Measurements from ENCODE around the gene ARID1A.
A peak's percentile ranks its signal among the peaks of the same experiment; 100 is the strongest.
"Not testable (repeated sequence)": the region's sequence is repeated elsewhere in the genome, so short reads cannot be mapped to it uniquely, and the experiment has no call there.

Gene ARID1A

DNA sequence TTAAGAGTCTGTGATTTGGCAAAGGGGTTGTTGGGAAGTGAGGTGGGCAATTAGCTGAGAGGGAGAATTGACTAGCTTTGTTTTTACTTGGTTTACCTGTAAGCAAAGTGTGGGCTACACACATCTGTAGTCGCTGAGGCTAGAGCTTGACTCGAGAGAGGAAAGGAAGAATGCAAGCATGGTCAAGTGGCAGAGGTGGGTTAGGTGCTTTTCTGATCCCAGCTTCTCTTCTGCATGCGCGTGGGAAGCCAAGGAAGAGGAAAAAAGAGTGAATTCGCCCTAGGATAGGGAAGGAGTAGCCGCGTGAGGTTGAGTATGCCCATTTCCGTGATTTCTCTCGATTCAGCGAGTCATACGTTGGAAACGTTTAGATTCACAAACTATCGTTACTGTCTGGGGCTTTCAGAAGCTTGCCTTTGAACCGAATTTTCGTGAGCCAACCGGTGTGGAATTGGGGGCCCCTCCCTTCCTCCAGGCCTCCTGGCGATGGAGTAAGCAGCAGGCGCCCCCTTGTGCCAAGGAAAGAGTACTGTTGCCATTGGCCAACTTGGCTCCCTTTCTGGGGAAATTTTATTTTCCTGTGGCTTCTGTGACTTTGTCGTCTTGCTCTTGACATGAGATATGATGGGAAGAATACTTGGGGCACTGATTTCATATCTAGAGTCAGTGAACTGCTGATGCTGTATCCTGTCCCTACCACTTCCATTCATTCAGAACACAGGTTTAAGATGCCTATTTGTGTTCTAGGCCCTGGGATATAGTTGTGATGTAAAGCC, 93.2 kb downstream of the ARID1A start:
- peak; percentile 89 to 91 for DNase-seq

DNA sequence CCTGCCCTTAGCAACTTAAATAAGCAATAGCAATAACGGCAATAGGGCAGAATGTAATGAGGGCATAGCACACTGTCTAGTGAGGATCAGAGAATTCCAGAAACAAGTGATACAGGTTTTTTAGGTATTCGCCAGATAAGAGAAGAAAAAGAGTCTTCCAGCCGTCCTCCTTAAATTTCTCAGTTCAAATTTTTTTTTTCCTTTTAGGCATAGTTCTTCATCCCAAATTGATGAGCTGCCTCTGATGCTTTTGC, 93.7 kb downstream of the ARID1A start:
- DNase-seq = no peak

DNA sequence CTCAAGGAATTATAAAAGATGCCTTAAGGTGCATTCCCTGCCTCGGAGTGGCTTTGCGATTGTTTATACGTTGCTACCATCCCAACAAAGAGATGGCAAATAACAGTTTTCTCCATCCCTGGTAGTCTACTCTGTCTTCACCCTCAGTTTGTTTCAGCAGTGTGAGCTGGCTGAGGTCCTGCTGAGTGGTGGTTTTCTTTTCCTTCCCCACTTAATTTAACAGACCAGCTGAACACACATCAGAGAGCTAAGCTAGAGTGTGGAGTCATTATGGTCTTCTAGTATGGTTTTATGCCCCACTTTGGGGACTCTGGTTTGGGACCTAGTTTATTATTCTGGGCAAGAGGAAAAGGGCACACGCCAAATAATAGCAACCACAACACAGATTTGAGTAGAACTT, 94.1 kb downstream of the ARID1A start:
- DNase-seq = no peak

DNA sequence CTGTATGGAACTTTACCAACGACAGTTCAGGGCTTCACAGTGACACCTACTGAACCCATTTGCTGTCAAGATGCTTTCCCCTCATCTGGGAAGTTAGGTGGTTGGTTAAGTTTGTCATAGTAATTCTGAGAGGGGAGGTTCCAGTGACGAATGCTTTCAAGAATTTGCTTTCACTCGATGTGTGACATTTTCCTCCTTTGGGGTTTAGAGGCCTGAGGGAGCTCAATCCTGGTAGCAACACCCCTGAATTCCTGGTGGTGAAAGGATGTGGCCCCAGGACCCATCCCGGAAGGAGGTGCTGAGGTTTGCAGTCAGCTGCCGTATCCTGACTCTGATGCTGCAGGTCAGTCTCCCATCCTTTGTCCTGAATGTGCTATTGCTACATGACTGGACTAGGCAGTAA, 94.7 kb downstream of the ARID1A start:
- peak in 1 of 2 donors; percentile 13 for DNase-seq

DNA sequence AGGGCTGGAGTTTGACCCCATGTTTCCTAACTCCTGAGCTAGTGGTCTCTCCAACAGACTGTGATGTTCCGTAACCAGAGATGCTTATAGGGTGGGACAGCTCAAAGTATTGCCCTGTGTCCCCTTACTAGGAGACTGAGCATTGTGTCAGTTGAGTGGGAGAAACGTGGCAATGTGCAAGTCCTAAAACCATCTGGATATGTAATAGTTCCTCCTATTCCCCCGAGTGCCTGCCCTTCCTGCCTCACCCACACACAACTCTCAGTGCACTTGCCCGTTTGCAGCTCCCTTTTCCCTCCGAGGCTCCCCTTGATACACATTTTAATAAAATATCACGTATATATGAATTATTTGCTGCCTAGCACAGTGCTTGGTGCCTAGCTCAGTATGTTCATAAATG, 95.3 kb downstream of the ARID1A start:
- DNase-seq = no peak

GRCh38 chr1:26791626-26792025, 95.8 kb downstream of the ARID1A start:
- DNase-seq = no peak

DNA sequence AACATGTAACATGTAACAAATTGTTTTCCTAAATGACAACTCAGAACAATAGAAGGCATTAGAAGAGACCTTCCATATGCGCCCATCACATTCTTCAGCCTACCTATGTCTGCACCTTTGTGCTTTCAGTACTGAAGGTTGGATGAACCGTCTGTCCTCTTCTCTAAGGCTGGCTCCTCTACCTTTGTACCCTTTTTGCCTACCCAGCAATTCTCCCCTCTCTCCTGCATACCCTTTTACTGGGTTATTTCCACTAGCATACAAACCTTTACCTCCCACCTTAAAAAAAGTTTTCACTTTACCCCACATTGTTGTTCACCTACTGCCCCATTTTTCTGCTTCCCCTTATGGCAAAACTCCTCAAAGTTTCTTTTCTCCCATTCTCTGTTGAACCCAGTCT, 97.1 kb downstream of the ARID1A start:
- no peak for DNase-seq

- DNase-seq = no peak
Observed at GRCh38 chr1:26794391-26794790, 98.6 kb downstream of the ARID1A start.

- DNase-seq = no peak
Observed at GRCh38 chr1:26797627-26798026, 101.8 kb downstream of the ARID1A start.

DNA sequence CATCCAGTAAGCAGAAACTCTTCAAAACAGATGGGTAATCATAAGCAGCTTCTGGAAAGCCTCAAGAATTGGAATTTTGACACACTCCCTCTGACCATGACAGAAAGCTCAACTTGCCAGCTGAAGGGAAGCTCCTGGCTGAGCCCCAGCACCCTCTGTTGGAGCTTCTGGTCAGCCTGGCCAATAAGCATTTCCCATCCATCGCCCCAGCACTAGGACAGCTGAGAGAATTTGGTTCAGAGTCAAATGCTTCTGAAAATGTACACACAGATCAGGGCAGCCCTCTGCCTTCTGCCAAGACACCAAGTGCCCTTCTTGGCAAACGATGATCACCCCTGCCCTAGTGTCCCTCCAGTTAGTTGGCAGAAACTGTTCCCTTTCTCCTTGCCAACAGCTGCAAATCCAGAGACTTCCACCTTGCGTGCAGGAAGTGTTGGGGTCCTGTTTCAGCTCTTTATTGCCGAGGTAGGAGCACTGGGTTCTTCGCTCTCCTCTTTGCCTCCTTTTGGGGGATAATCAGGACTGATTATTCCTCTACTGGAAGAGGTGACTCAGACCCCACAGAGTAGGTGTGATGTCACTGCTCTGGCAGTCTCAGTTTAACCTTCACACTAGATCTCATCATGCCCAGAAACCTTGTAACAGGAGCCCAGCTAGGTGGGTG, 103.8 kb downstream of the ARID1A start:
- peak; percentile 38 to 45 for DNase-seq

DNA sequence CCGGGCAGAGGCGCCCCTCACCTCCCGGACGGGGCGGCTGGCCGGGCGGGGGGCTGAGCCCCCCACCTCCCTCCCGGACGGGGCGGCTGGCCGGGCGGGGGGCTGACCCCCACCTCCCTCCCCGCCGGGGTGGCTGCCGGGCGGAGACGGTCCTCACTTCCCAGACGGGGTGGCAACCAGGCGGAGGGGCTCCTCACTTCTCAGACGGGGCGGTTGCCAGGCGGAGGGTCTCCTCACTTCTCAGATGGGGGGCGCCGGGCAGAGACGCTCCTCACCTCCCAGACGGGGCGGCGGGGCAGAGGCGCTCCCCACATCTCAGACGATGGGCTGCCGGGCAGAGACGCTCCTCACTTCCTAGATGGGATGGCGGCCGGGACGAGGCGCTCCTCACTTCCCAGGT, 108.1 kb downstream of the ARID1A start:
- DNase-seq = not testable (repeated sequence)

DNA sequence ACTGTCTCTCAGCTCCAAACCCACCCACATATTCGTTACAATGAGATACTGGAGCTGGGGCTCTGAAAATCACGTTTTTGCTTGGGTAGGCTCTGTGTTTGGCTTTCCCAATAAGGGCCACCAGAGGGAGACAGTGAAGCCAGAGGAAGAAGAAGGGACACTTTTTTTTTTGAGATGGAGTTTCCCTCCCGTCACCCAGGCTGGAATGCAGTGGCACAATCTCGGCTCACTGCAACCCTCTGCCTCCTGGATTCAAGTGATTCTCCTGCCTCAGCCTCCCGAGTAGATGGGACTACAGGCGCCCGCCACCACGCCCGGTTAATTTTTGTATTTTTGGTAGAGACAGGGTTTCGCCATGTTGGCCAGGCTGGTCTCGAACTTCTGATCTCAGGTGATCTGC, 114.3 kb downstream of the ARID1A start:
- peak; percentile 71 to 84 for DNase-seq

DNA sequence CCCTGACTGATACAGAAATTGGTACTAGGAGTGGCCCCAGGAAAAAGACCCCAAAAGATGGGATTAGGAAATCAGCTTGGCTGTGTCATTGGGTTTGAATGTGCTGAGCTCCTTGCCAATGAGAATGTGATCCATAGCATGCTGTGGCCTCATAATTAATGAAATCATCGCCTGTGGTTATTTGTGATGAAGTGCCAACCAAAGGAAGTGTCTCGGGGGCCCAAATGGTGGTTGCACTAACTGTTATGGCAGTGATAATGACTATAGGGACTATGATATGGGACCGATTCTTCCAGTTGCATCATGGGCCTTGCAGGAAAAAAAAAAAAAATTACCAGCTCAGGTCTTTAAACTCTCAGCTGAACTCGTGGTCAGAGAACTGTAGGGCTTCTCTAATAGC, 115.2 kb downstream of the ARID1A start:
- no peak for DNase-seq

DNA sequence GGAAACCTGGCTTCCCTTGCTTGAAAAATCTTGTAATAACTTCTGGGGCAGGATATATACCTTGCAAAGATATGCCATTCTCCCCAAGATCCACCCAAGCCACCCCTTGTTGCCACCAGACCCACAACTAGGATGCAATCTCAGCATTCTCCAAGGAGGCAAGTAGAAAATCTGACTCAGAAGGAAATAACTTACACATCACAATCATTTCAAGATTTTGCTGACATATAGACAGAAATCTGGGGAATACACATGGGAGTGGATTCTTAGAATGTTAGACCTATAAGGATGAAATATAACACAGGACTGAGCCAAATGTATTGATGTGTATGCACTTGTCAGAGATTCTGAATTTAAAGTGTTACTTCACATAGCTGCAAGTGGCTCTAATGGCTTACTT, 115.9 kb downstream of the ARID1A start:
- DNase-seq = no peak

GRCh38 chr1:26814377-26814776, 118.6 kb downstream of the ARID1A start:
- DNase-seq = no peak

- DNase-seq = no peak
Observed at GRCh38 chr1:26814893-26815292, 119.1 kb downstream of the ARID1A start.

GRCh38 chr1:26820784-26821269, 125.0 kb downstream of the ARID1A start:
- DNase-seq = peak in 1 of 2 donors; percentile 37

- DNase-seq = no peak
Observed at GRCh38 chr1:26822737-26823395, 127.1 kb downstream of the ARID1A start.

DNA sequence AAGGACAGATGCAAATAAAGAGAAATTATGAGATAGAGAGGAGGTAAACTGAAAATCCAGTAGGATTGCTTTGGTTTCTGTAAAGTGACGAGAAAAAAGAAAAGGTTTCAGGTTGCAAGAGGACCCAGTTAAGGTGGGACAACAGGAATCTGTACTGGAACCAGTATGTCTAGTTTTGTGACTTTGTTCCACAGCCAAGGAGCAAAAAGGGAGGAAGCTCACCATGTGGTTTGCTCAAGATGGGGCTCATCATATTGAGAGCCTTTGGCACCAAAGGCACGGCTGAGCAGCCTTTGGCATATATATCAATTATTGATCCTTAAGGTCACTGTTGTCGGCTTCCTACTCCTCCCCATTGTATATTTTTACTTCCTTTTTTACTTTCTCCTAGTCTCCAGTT, 128.9 kb downstream of the ARID1A start:
- no peak for DNase-seq

DNA sequence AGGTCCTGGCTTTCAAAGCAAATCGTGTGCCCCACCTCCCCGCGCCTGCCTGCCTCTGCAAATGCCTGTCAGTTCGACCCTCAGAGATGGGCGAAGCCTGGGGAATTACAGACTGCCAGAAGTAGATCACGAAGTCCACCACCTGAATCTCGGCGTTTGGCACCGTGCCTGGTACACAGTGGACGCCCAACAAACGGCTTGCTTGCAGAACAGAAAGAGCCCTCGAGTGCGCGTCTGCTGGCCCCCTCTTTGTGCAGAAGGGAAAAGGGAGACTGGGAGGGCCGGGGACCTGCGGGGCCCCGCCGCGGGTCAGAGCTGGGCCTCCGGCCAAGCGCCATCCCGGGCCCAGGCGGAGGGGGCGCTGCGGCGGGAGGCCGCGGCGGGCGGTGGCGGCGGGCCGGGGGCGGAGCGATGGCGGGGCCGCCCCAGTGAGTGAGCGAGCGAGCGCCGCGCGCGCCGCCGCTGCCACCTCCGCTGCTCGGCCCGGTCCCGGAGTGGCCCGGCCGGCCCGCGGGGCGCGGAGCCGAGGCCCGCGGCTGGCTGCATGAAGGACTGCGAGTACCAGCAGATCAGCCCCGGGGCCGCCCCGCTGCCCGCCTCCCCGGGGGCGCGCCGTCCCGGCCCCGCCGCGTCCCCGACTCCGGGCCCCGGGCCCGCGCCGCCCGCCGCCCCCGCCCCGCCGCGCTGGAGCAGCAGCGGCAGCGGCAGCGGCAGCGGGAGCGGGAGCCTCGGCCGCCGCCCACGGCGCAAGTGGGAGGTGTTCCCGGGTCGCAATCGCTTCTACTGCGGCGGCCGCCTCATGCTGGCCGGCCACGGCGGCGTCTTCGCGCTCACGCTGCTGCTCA, 130.7 kb downstream of the ARID1A start, which contains the start of gene ZDHHC18:
Gene ZDHHC18, plus strand, starts transcription at position 428 of the 845 bp plus-strand sequence. Its CDS starts 117 bp downstream, at position 545.
- peak; percentile 62 to 69 for DNase-seq

DNA sequence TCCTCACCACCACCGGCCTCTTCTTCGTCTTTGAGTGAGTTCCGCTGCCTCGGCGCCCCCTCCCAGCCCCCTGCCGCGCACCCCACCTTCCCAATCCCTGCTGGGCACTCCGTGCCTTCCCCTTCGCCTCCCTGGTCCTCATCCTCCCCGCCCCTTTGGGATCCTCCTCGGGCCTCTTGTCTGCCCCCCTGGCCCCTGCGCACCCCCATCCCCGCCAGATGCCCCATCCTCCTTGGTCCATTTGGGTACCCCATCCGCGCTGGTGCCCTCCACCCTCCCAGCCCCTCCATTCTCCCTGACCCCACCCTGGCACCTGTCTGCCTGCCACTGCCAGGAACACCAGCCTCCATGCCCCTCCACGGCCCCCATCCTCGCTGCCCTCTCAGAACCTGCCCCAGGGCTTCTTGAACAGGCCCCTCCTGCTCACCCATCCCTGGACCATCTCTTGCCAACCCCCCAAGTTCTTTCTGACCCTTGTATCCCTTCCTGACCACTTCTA, 131.3 kb downstream of the ARID1A start:
- no peak for DNase-seq

DNA sequence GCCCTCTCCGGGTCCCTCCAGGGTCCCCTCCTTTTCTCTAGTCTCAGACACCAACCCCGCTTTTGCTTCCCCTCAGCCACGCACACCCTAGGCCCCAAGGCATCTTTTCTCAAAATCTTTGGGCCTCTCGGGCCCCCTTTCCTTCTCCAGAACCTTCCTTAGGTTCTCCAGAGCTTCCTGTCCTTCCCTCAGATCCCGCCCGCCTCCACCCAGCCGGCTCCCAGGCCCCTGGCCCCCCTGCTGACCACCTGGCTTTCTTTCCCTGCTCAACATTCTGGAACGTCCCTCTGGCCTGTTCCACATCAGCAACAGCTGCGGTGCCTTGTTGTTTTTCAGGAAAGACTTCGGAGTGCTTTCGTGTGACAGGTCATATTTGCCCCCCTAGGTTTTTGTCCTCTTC, 131.8 kb downstream of the ARID1A start:
- no peak for DNase-seq
